ENCODE results near the gene PTRH1.

Gene PTRH1

GRCh38 chr9:127693697-127694096 lies 21.8 kb downstream of the PTRH1 start:
- no peaks in the 10 kb centered on the region for H3K27me3 ChIP-seq (ENCODE audit: control insufficient read depth, insufficient read depth, low read length)
- no peak overlapping the region for H3K4me3 ChIP-seq (ENCODE audit: low read depth, low read length)
- no peaks in the 10 kb centered on the region for H3K9me3 ChIP-seq (ENCODE audit: control insufficient read depth, insufficient read depth, low read depth, low read length)
- H3K9ac ChIP-seq (ENCODE audit: low read length): no peak overlapping the region
- no peaks in the 10 kb centered on the region for H3K4me1 ChIP-seq (ENCODE audit: control insufficient read depth, insufficient read depth, low read length)
- peaks cover 22% of the 10 kb centered on the region for H3K36me3 ChIP-seq (ENCODE audit: control insufficient read depth, insufficient read depth, low read length)
- no peak overlapping the region for H3K27ac ChIP-seq (ENCODE audit: low read depth, low read length)

- Histone ChIP-seq H3K4me1 (ENCODE audit: control insufficient read depth, insufficient read depth, low read length) (no peaks in the 10 kb centered on the region), H3K27ac (ENCODE audit: low read depth, low read length) (no peak overlapping the region), H3K36me3 (ENCODE audit: control insufficient read depth, insufficient read depth, low read length) (peaks cover 25% of the 10 kb centered on the region), H3K27me3 (ENCODE audit: control insufficient read depth, insufficient read depth, low read length) (no peaks in the 10 kb centered on the region), H3K9ac (ENCODE audit: low read length) (no peak overlapping the region), H3K9me3 (ENCODE audit: control insufficient read depth, insufficient read depth, low read depth, low read length) (no peaks in the 10 kb centered on the region), H3K4me3 (ENCODE audit: low read depth, low read length) (no peak overlapping the region)
Measured at GRCh38 chr9:127693143-127693542, 22.3 kb downstream of the PTRH1 start.

GRCh38 chr9:127692071-127692470 lies 23.4 kb downstream of the PTRH1 start:
- Histone ChIP-seq H3K27ac (ENCODE audit: low read depth, low read length) (no peak overlapping the region), H3K4me1 (ENCODE audit: control insufficient read depth, insufficient read depth, low read length) (no peaks in the 10 kb centered on the region), H3K27me3 (ENCODE audit: control insufficient read depth, insufficient read depth, low read length) (no peaks in the 10 kb centered on the region), H3K9me3 (ENCODE audit: control insufficient read depth, insufficient read depth, low read depth, low read length) (no peaks in the 10 kb centered on the region), H3K4me3 (ENCODE audit: low read depth, low read length) (no peak overlapping the region), H3K9ac (ENCODE audit: low read length) (no peak overlapping the region), H3K36me3 (ENCODE audit: control insufficient read depth, insufficient read depth, low read length) (peaks cover 25% of the 10 kb centered on the region)

- Histone ChIP-seq H3K27ac (ENCODE audit: low read depth, low read length) (no peak overlapping the region), H3K4me1 (ENCODE audit: control insufficient read depth, insufficient read depth, low read length) (no peaks in the 10 kb centered on the region), H3K9me3 (ENCODE audit: control insufficient read depth, insufficient read depth, low read depth, low read length) (no peaks in the 10 kb centered on the region), H3K27me3 (ENCODE audit: control insufficient read depth, insufficient read depth, low read length) (no peaks in the 10 kb centered on the region), H3K9ac (ENCODE audit: low read length) (no peak overlapping the region), H3K36me3 (ENCODE audit: control insufficient read depth, insufficient read depth, low read length) (peaks cover 25% of the 10 kb centered on the region), H3K4me3 (ENCODE audit: low read depth, low read length) (no peak overlapping the region)
Measured at GRCh38 chr9:127690735-127691134, 24.7 kb downstream of the PTRH1 start.

GRCh38 chr9:127689329-127690000 lies 26.0 kb downstream of the PTRH1 start:
- Histone ChIP-seq H3K27ac (ENCODE audit: low read depth, low read length) (no peak overlapping the region), H3K4me3 (ENCODE audit: low read depth, low read length) (no peak overlapping the region), H3K4me1 (ENCODE audit: control insufficient read depth, insufficient read depth, low read length) (no peaks in the 10 kb centered on the region), H3K9ac (ENCODE audit: low read length) (no peak overlapping the region), H3K36me3 (ENCODE audit: control insufficient read depth, insufficient read depth, low read length) (peaks cover 25% of the 10 kb centered on the region), H3K27me3 (ENCODE audit: control insufficient read depth, insufficient read depth, low read length) (no peaks in the 10 kb centered on the region), H3K9me3 (ENCODE audit: control insufficient read depth, insufficient read depth, low read depth, low read length) (no peaks in the 10 kb centered on the region)

- no peak overlapping the region for H3K4me3 ChIP-seq (ENCODE audit: low read depth, low read length)
- H3K9ac ChIP-seq (ENCODE audit: low read length): no peak overlapping the region
- H3K4me1 ChIP-seq (ENCODE audit: control insufficient read depth, insufficient read depth, low read length): no peaks in the 10 kb centered on the region
- H3K36me3 ChIP-seq (ENCODE audit: control insufficient read depth, insufficient read depth, low read length): peaks cover 48% of the 10 kb centered on the region
- no peaks in the 10 kb centered on the region for H3K9me3 ChIP-seq (ENCODE audit: control insufficient read depth, insufficient read depth, low read depth, low read length)
- H3K27me3 ChIP-seq (ENCODE audit: control insufficient read depth, insufficient read depth, low read length): no peaks in the 10 kb centered on the region
- no peak overlapping the region for H3K27ac ChIP-seq (ENCODE audit: low read depth, low read length)
Measured at GRCh38 chr9:127686461-127687393, 28.7 kb downstream of the PTRH1 start.

- Histone ChIP-seq H3K9ac (ENCODE audit: low read length) (no peak overlapping the region), H3K4me1 (ENCODE audit: control insufficient read depth, insufficient read depth, low read length) (no peaks in the 10 kb centered on the region), H3K27me3 (ENCODE audit: control insufficient read depth, insufficient read depth, low read length) (no peaks in the 10 kb centered on the region), H3K27ac (ENCODE audit: low read depth, low read length) (no peak overlapping the region), H3K9me3 (ENCODE audit: control insufficient read depth, insufficient read depth, low read depth, low read length) (no peaks in the 10 kb centered on the region), H3K4me3 (ENCODE audit: low read depth, low read length) (no peak overlapping the region), H3K36me3 (ENCODE audit: control insufficient read depth, insufficient read depth, low read length) (peaks cover 48% of the 10 kb centered on the region)
Measured at GRCh38 chr9:127684576-127684975, 30.9 kb downstream of the PTRH1 start.

GRCh38 chr9:127683723-127684122 lies 31.7 kb downstream of the PTRH1 start:
- Histone ChIP-seq H3K27me3 (ENCODE audit: control insufficient read depth, insufficient read depth, low read length) (no peaks in the 10 kb centered on the region), H3K9me3 (ENCODE audit: control insufficient read depth, insufficient read depth, low read depth, low read length) (no peaks in the 10 kb centered on the region), H3K4me3 (ENCODE audit: low read depth, low read length) (no peak overlapping the region), H3K9ac (ENCODE audit: low read length) (no peak overlapping the region), H3K36me3 (ENCODE audit: control insufficient read depth, insufficient read depth, low read length) (peaks cover 43% of the 10 kb centered on the region), H3K4me1 (ENCODE audit: control insufficient read depth, insufficient read depth, low read length) (no peaks in the 10 kb centered on the region), H3K27ac (ENCODE audit: low read depth, low read length) (no peak overlapping the region)

- H3K27ac ChIP-seq (ENCODE audit: low read depth, low read length): no peak overlapping the region
- no peak overlapping the region for H3K9ac ChIP-seq (ENCODE audit: low read length)
- H3K9me3 ChIP-seq (ENCODE audit: control insufficient read depth, insufficient read depth, low read depth, low read length): no peaks in the 10 kb centered on the region
- no peaks in the 10 kb centered on the region for H3K27me3 ChIP-seq (ENCODE audit: control insufficient read depth, insufficient read depth, low read length)
- peaks cover 47% of the 10 kb centered on the region for H3K36me3 ChIP-seq (ENCODE audit: control insufficient read depth, insufficient read depth, low read length)
- H3K4me1 ChIP-seq (ENCODE audit: control insufficient read depth, insufficient read depth, low read length): no peaks in the 10 kb centered on the region
- H3K4me3 ChIP-seq (ENCODE audit: low read depth, low read length): no peak overlapping the region
Measured at GRCh38 chr9:127682351-127683136, 32.9 kb downstream of the PTRH1 start.

- H3K27me3 ChIP-seq (ENCODE audit: control insufficient read depth, insufficient read depth, low read length): no peaks in the 10 kb centered on the region
- no peaks in the 10 kb centered on the region for H3K9me3 ChIP-seq (ENCODE audit: control insufficient read depth, insufficient read depth, low read depth, low read length)
- no peaks in the 10 kb centered on the region for H3K4me1 ChIP-seq (ENCODE audit: control insufficient read depth, insufficient read depth, low read length)
- H3K36me3 ChIP-seq (ENCODE audit: control insufficient read depth, insufficient read depth, low read length): peaks cover 58% of the 10 kb centered on the region
- H3K27ac ChIP-seq (ENCODE audit: low read depth, low read length): no peak overlapping the region
- H3K9ac ChIP-seq (ENCODE audit: low read length): no peak overlapping the region
- H3K4me3 ChIP-seq (ENCODE audit: low read depth, low read length): no peak overlapping the region
Measured at GRCh38 chr9:127680846-127681245, 34.6 kb downstream of the PTRH1 start.

- no peaks in the 10 kb centered on the region for H3K27me3 ChIP-seq (ENCODE audit: control insufficient read depth, insufficient read depth, low read length)
- H3K27ac ChIP-seq (ENCODE audit: low read depth, low read length): no peak overlapping the region
- H3K9ac ChIP-seq (ENCODE audit: low read length): no peak overlapping the region
- H3K4me3 ChIP-seq (ENCODE audit: low read depth, low read length): no peak overlapping the region
- no peaks in the 10 kb centered on the region for H3K4me1 ChIP-seq (ENCODE audit: control insufficient read depth, insufficient read depth, low read length)
- H3K36me3 ChIP-seq (ENCODE audit: control insufficient read depth, insufficient read depth, low read length): peaks cover 64% of the 10 kb centered on the region
- no peaks in the 10 kb centered on the region for H3K9me3 ChIP-seq (ENCODE audit: control insufficient read depth, insufficient read depth, low read depth, low read length)
Measured at GRCh38 chr9:127680226-127680625, 35.2 kb downstream of the PTRH1 start.

Data from HUES6 (cell line).